Cardiac septum (tissue), 1 donor: Measurements from ENCODE around the gene EIF4EBP2. TPM values are rescaled to one million over a fixed set of nuclear protein-coding genes. Genes with fewer than 3 reads are reported as not detected.

Source experiments
- DNase-seq: peaks from one replicate; pipeline ENCODE4 v3.0.0-alpha.2; 2020; ENCODE audit warnings: low spot score
- intact Hi-C: fragments of 100-400 bp; cut with DNase I; formaldehyde crosslinking; loops from one replicate; pipeline ENCODE4 v1.14.0; 2022
- total RNA-seq: library from RNA; stranded (reverse); fragmentation: NEBNext Ultra II Directional; extraction: Animal tissue kit (Norgen Biotek cat#: 25700); gene quantifications from one replicate; pipeline ENCODE4 v1.2.1, GENCODE V29; 2021
- donor health status: DM: no; HTN: no; CAD: no.

The EIF4EBP2 gene
- total RNA-seq, 1 donor from 2014 or later: 69.8 TPM

DNA sequence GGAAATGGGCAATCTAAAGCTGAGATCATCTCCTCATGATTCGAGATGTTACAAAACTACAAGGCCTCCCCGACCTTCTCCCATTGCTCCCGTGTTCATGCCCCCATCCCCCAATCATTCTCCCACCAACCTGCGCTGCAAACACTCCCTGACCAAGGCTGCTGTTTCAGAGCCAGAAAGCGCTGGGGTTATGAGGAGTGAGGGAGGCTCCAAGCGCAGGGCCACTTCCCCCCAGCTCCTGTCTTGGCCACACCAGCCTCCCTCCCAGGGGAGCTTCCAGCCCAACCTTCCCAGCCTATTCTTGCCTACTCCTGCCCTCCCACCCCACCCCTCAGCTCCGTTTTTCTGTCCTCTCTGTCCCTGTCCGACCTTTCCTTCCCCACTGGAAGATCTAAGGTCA lies 52.2 kb downstream of the EIF4EBP2 start:
- no peak for DNase-seq
- intact Hi-C loops: no loop called here

DNA sequence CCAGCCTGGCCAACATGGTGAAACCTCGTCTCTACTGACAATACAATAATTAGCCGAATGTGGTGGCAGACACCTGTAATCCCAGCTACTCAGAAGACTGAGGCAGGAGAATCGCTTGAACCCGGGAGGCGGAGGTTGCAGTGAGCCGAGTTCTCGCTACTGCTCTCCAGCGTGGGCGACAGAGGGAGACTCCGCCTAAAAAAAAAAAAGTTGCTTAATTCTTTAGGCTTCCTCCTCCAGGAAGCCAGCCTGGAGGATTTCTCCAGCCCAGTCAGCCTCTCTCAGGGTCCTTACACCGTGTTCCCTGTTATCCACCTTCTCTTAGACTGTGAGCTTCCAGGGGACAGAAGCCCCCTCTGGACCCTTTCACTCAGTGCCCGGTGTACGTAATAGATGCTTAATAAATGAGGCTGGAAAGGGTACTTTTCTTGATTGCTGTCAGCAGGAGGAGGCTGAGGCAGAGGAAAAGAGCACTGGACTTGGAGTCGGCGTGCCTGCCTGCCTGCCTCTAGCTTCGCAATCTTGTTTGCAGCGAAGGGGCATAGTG lies 53.9 kb downstream of the EIF4EBP2 start:
- DNase-seq: no peak
- intact Hi-C loops: loop anchor here (2.0 kb wide), 1 partner anchor 25 kb away; no protein-coding TSS in a partner anchor

GRCh38 chr10:70458329-70459060 lies 54.5 kb downstream of the EIF4EBP2 start:
- intact Hi-C loops: loop anchor here (2.0 kb wide), 1 partner anchor 26 kb away; no protein-coding TSS in a partner anchor
- peak; percentile 83 for DNase-seq

GRCh38 chr10:70459061-70459773 lies 55.3 kb downstream of the EIF4EBP2 start:
- intact Hi-C loops: loop anchor here (2.0 kb wide), 1 partner anchor 26 kb away; no protein-coding TSS in a partner anchor
- DNase-seq: no peak

GRCh38 chr10:70459774-70460490 lies 56.0 kb downstream of the EIF4EBP2 start:
- no peak for DNase-seq
- intact Hi-C loops: loop anchor here (2.0 to 5.0 kb wide), 3 partner anchors 27 to 427 kb away; partner anchors contain the start of gene PCBD1

DNA sequence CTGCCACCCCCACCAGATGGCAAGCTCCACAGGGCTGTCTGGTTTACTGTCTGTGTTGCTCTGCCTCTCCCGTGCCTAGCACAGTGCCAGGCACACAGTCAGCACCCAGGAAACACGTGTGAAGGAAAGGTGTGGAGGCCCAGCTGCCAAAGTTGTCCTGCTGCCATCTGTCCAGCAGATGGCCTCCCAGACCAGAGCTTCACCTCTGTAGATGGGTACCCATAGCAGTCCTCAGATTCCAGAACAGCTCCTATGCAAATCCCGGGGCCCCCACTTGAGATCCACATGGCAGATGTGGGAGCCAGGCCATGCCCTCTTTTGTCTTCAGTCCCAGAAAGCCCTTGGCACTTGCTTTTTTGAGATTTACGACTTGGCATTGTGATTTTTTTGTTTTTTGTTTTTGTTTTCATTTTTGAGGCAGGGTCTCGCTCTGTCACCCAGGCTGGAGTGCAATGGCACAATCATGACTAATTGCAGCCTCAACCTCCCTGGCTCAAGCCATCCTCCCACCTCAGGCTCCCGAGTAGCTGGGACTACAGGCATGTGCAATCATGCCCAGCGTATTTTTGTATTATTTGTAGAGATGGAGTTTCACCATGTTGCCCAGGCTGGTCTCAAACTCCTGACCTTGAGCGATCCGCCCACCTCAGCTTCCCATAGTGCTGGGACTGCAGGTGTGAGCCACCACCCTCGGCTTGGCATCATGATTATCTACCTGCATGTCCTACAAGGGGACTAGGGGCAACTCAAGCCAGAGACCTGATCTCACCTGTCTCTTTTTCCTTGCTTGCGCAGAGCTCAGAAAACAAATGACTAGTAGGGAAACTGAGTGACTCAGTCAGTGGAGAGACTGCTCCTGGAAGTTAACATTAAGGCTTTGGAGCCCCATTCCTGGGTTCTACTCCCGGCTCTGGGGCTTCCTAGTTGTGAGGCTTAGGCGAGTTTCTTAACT lies 57.7 kb downstream of the EIF4EBP2 start:
- no peak for DNase-seq
- intact Hi-C loops: loop anchor here (1.0 to 5.0 kb wide), 3 partner anchors 79 to 426 kb away; partner anchors contain the start of gene PCBD1

DNA sequence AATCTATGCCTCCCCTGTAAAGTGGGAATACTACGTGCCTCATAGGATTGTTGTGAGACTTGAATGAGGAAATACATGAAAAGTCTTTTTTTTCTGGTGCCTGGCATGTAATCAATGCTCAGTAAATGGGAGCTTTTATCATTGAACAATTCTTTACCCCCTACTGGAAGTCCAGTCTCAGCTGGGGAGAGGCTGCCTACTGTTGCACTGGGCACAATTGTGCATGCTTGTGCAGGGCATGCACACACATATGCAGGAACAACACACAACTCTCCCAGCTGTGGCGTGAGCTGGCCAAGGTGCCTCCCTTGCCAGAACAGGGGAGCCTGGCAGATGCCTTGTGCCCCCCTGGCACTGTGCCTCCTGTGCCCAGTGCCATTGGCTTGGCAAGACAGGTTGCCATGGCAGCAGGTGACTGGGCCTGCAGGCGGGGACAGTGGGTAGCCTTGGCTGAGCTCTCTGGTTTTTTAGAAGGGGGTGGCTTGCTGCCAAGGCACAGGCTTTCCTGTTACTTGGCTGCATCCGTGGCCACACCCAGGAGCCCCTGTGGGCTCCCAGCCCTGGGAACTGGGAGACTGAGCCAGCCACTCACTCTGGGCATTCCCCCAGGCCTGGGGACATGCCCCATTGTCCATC lies 58.5 kb downstream of the EIF4EBP2 start:
- intact Hi-C loops: loop anchor here (5.0 kb wide), 2 partner anchors 295 to 425 kb away; partner anchors contain the start of gene PCBD1
- peak; percentile 88 for DNase-seq

- DNase-seq: no peak
- intact Hi-C loops: no loop called here
Measured at GRCh38 chr10:70465278-70465677, 61.3 kb downstream of the EIF4EBP2 start.

DNA sequence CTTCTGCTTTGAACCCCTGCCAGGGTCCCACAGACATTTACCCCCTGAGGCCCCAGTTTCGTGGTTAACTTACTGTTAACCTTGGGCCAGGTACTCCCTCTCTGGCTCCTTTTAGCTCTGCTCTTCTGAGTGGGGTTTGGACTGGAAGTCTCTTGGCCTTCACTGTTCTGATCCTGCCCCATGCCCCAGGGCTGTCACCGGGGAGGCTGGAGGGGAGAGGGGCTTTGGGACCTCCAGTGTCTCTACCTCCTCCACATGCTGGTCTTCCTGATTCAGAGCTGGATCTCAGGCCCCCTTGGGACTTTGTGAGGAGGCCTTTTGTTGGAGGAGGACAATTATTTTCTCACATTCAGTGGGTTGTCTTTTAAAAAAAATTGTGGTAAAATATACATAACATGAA lies 61.9 kb downstream of the EIF4EBP2 start:
- no peak for DNase-seq

GRCh38 chr10:70466951-70467350 lies 63.0 kb downstream of the EIF4EBP2 start:
- intact Hi-C loops: no loop called here
- DNase-seq: no peak

More for the DNA sequence above, 61.9 kb downstream of the EIF4EBP2 start:
- intact Hi-C loops: no loop called here

GRCh38 chr10:70472799-70473454 lies 69.0 kb downstream of the EIF4EBP2 start:
- DNase-seq: no peak
- intact Hi-C loops: no loop called here

- intact Hi-C loops: no loop called here
- DNase-seq: no peak
Measured at GRCh38 chr10:70474780-70475179, 70.8 kb downstream of the EIF4EBP2 start.

DNA sequence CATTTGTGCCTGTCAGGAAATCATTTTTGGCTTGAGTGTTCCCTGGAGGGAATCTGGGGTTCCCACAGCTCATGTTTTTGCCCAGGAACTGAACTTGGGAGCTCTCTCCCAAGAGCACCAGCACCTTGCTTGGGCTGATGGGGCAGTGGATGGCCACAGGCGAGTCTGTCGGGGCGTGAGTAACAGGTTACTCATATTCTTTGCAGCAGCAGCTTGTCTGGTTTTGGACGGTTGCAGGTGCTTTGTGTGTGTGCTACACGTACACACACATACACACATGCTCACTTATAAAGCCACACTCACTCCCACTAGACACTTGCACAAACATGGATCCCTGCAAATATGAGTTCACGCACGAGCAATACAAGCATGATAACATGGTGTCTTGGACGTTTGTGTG lies 71.7 kb downstream of the EIF4EBP2 start:
- no peak for DNase-seq
- intact Hi-C loops: no loop called here

GRCh38 chr10:70476249-70477035 lies 72.5 kb downstream of the EIF4EBP2 start:
- intact Hi-C loops: no loop called here

DNA sequence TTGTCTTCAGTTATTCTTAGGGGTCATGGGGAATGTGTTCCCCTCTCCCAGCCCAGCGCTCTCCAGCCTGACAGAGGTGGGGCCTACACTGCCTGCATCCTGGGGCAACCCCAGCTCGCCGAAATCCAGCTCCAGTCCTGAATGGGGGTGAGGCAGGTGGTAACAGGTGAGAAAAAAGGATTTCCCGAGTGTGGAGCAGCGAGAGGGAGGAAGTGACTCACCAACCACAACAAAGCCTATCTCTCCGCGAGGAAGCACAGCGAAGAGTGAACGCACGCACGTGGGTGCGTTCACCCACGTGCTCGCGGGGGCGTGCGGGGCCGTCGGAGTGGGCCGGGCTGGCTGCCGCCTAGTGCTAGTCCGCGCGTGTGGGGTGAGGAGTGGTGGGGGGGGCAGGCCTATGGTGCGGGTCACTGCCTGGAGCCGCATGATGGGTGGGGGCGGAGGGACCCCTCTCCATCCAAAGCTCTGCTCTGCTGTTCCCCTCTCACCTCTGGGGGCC lies 73.8 kb downstream of the EIF4EBP2 start:
- intact Hi-C loops: no loop called here
- DNase-seq: no peak

More at GRCh38 chr10:70476249-70477035, 72.5 kb downstream of the EIF4EBP2 start:
- no peak for DNase-seq
